ENCODE measurements around the gene ARHGEF16.

DNA sequence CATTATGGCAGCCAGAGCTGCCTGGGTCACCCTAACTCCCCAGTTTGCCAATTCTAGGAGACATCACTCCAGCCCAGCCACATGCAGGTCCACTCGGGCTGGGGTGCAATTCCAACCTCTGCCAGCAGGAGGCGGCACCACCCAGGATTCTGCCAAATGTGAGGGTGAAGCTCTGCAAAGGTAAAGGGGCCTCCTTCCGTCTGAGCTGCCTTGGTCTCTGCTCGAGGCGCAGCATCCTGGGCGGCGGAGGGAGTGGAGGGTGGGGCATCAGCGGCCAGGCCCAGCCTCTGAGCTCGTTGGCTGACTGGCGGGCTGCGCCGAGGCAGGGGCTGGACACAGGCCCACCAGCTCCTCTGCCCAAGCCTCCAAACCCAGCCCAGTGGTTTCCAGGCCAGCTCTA lies 63.8 kb downstream of the ARHGEF16 start:
- TF ChIP-seq, protein P1, sequence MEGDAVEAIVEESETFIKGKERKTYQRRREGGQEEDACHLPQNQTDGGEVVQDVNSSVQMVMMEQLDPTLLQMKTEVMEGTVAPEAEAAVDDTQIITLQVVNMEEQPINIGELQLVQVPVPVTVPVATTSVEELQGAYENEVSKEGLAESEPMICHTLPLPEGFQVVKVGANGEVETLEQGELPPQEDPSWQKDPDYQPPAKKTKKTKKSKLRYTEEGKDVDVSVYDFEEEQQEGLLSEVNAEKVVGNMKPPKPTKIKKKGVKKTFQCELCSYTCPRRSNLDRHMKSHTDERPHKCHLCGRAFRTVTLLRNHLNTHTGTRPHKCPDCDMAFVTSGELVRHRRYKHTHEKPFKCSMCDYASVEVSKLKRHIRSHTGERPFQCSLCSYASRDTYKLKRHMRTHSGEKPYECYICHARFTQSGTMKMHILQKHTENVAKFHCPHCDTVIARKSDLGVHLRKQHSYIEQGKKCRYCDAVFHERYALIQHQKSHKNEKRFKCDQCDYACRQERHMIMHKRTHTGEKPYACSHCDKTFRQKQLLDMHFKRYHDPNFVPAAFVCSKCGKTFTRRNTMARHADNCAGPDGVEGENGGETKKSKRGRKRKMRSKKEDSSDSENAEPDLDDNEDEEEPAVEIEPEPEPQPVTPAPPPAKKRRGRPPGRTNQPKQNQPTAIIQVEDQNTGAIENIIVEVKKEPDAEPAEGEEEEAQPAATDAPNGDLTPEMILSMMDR (conservative IDR thresholded peaks at IDR 0.05 in 1 of 2, IDR thresholded peaks at IDR 0.05 in 1 of 2; ENCODE audit: extremely low read depth in 1 of 2, insufficient read depth in 1 of 2, low read depth in 1 of 2, low read length in 2 of 2), result peak; percentile 64 to 71
- no peak for TF ChIP-seq EZH2 (IDR thresholded peaks at IDR 0.05; ENCODE audit: borderline replicate concordance, low read length)
